ENCODE data around the gene SLC9B1.
"Not testable (repeated sequence)": the region's sequence is repeated elsewhere in the genome, so short reads cannot be mapped to it uniquely, and the experiment has no call there.

The SLC9B1 gene

GRCh38 chr4:102919697-102920096, 99.8 kb downstream of the SLC9B1 start:
- not testable (repeated sequence) for H3K4me1 ChIP-seq (ENCODE audit: control insufficient read depth, insufficient read depth, low read length); DNase-seq (ENCODE audit: low read depth); H3K36me3 ChIP-seq (ENCODE audit: control insufficient read depth, insufficient read depth, low read length, severe bottlenecking)

GRCh38 chr4:102918859-102919258, 100.6 kb downstream of the SLC9B1 start:
- H3K27me3 ChIP-seq (replicated peaks; ENCODE audit: control insufficient read depth, insufficient read depth, low read length), result no peaks in the 10 kb centered on the region
- no peaks in the 10 kb centered on the region for H3K4me1 ChIP-seq (ENCODE audit: control insufficient read depth, insufficient read depth, low read length)
- H3K9me3 ChIP-seq (ENCODE audit: control insufficient read depth, low read length), result peaks cover 12% of the 10 kb centered on the region
- H3K4me3 ChIP-seq (ENCODE audit: low read length), result no peak overlapping the region
- no peak for DNase-seq (ENCODE audit: low read depth)
- H3K36me3 ChIP-seq (ENCODE audit: control insufficient read depth, insufficient read depth, low read length, severe bottlenecking), result no peaks in the 10 kb centered on the region
- H3K9ac ChIP-seq (ENCODE audit: low read length), result no peak overlapping the region

More at GRCh38 chr4:102919697-102920096, 99.8 kb downstream of the SLC9B1 start:
- H3K9me3 ChIP-seq (ENCODE audit: control insufficient read depth, low read length); H3K27me3 ChIP-seq (replicated peaks; ENCODE audit: control insufficient read depth, insufficient read depth, low read length); H3K4me3 ChIP-seq (ENCODE audit: low read length); H3K9ac ChIP-seq (ENCODE audit: low read length): not testable (repeated sequence)

- no peaks in the 10 kb centered on the region for H3K27me3 ChIP-seq (replicated peaks; ENCODE audit: control insufficient read depth, insufficient read depth, low read length)
- no peak overlapping the region for H3K4me3 ChIP-seq (ENCODE audit: low read length)
- no peak overlapping the region for H3K9ac ChIP-seq (ENCODE audit: low read length)
- H3K4me1 ChIP-seq (ENCODE audit: control insufficient read depth, insufficient read depth, low read length), result peaks cover 3% of the 10 kb centered on the region
- H3K9me3 ChIP-seq (ENCODE audit: control insufficient read depth, low read length), result no peaks in the 10 kb centered on the region
- DNase-seq (ENCODE audit: low read depth), result no peak
- no peaks in the 10 kb centered on the region for H3K36me3 ChIP-seq (ENCODE audit: control insufficient read depth, insufficient read depth, low read length, severe bottlenecking)
Observed at GRCh38 chr4:102901804-102902203, 117.7 kb downstream of the SLC9B1 start.

GRCh38 chr4:102897610-102898009, 121.9 kb downstream of the SLC9B1 start:
- H3K4me1 ChIP-seq (ENCODE audit: control insufficient read depth, insufficient read depth, low read length); H3K9me3 ChIP-seq (ENCODE audit: control insufficient read depth, low read length); DNase-seq (ENCODE audit: low read depth); H3K36me3 ChIP-seq (ENCODE audit: control insufficient read depth, insufficient read depth, low read length, severe bottlenecking); H3K9ac ChIP-seq (ENCODE audit: low read length); H3K27me3 ChIP-seq (replicated peaks; ENCODE audit: control insufficient read depth, insufficient read depth, low read length); H3K4me3 ChIP-seq (ENCODE audit: low read length): not testable (repeated sequence)

GRCh38 chr4:102896547-102896946, 123.0 kb downstream of the SLC9B1 start:
- not testable (repeated sequence) for H3K9me3 ChIP-seq (ENCODE audit: control insufficient read depth, low read length); H3K27me3 ChIP-seq (replicated peaks; ENCODE audit: control insufficient read depth, insufficient read depth, low read length); H3K36me3 ChIP-seq (ENCODE audit: control insufficient read depth, insufficient read depth, low read length, severe bottlenecking); H3K4me3 ChIP-seq (ENCODE audit: low read length); DNase-seq (ENCODE audit: low read depth); H3K9ac ChIP-seq (ENCODE audit: low read length); H3K4me1 ChIP-seq (ENCODE audit: control insufficient read depth, insufficient read depth, low read length)

- H3K4me1 ChIP-seq (ENCODE audit: control insufficient read depth, insufficient read depth, low read length); H3K36me3 ChIP-seq (ENCODE audit: control insufficient read depth, insufficient read depth, low read length, severe bottlenecking); H3K9ac ChIP-seq (ENCODE audit: low read length); H3K27me3 ChIP-seq (replicated peaks; ENCODE audit: control insufficient read depth, insufficient read depth, low read length); DNase-seq (ENCODE audit: low read depth); H3K4me3 ChIP-seq (ENCODE audit: low read length); H3K9me3 ChIP-seq (ENCODE audit: control insufficient read depth, low read length): not testable (repeated sequence)
Observed at GRCh38 chr4:102889866-102890265, 129.6 kb downstream of the SLC9B1 start.

GRCh38 chr4:102888570-102888969, 130.9 kb downstream of the SLC9B1 start:
- not testable (repeated sequence) for H3K27me3 ChIP-seq (replicated peaks; ENCODE audit: control insufficient read depth, insufficient read depth, low read length); H3K9ac ChIP-seq (ENCODE audit: low read length); DNase-seq (ENCODE audit: low read depth); H3K4me3 ChIP-seq (ENCODE audit: low read length); H3K9me3 ChIP-seq (ENCODE audit: control insufficient read depth, low read length); H3K4me1 ChIP-seq (ENCODE audit: control insufficient read depth, insufficient read depth, low read length); H3K36me3 ChIP-seq (ENCODE audit: control insufficient read depth, insufficient read depth, low read length, severe bottlenecking)

GRCh38 chr4:102883278-102883677, 136.2 kb downstream of the SLC9B1 start:
- H3K36me3 ChIP-seq (ENCODE audit: control insufficient read depth, insufficient read depth, low read length, severe bottlenecking), result no peaks in the 10 kb centered on the region
- peaks cover 2% of the 10 kb centered on the region for H3K4me1 ChIP-seq (ENCODE audit: control insufficient read depth, insufficient read depth, low read length)
- no peak for DNase-seq (ENCODE audit: low read depth)
- H3K9ac ChIP-seq (ENCODE audit: low read length), result no peak overlapping the region
- no peak overlapping the region for H3K4me3 ChIP-seq (ENCODE audit: low read length)
- H3K9me3 ChIP-seq (ENCODE audit: control insufficient read depth, low read length), result no peaks in the 10 kb centered on the region
- H3K27me3 ChIP-seq (replicated peaks; ENCODE audit: control insufficient read depth, insufficient read depth, low read length), result no peaks in the 10 kb centered on the region

GRCh38 chr4:102881343-102881742, 138.2 kb downstream of the SLC9B1 start:
- H3K4me3 ChIP-seq (ENCODE audit: low read length), result no peak overlapping the region
- no peak overlapping the region for H3K9ac ChIP-seq (ENCODE audit: low read length)
- no peaks in the 10 kb centered on the region for H3K36me3 ChIP-seq (ENCODE audit: control insufficient read depth, insufficient read depth, low read length, severe bottlenecking)
- H3K27me3 ChIP-seq (replicated peaks; ENCODE audit: control insufficient read depth, insufficient read depth, low read length), result no peaks in the 10 kb centered on the region
- peaks cover 2% of the 10 kb centered on the region for H3K4me1 ChIP-seq (ENCODE audit: control insufficient read depth, insufficient read depth, low read length)
- no peaks in the 10 kb centered on the region for H3K9me3 ChIP-seq (ENCODE audit: control insufficient read depth, low read length)
- no peak for DNase-seq (ENCODE audit: low read depth)

GRCh38 chr4:102878901-102879300, 140.6 kb downstream of the SLC9B1 start:
- no peaks in the 10 kb centered on the region for H3K9me3 ChIP-seq (ENCODE audit: control insufficient read depth, low read length)
- no peaks in the 10 kb centered on the region for H3K27me3 ChIP-seq (replicated peaks; ENCODE audit: control insufficient read depth, insufficient read depth, low read length)
- no peak overlapping the region for H3K9ac ChIP-seq (ENCODE audit: low read length)
- H3K4me3 ChIP-seq (ENCODE audit: low read length), result no peak overlapping the region
- H3K4me1 ChIP-seq (ENCODE audit: control insufficient read depth, insufficient read depth, low read length), result peaks cover 2% of the 10 kb centered on the region
- DNase-seq (ENCODE audit: low read depth), result no peak
- H3K36me3 ChIP-seq (ENCODE audit: control insufficient read depth, insufficient read depth, low read length, severe bottlenecking), result no peaks in the 10 kb centered on the region

GRCh38 chr4:102878349-102878748, 141.2 kb downstream of the SLC9B1 start:
- DNase-seq (ENCODE audit: low read depth); H3K36me3 ChIP-seq (ENCODE audit: control insufficient read depth, insufficient read depth, low read length, severe bottlenecking); H3K4me3 ChIP-seq (ENCODE audit: low read length); H3K27me3 ChIP-seq (replicated peaks; ENCODE audit: control insufficient read depth, insufficient read depth, low read length); H3K9ac ChIP-seq (ENCODE audit: low read length); H3K4me1 ChIP-seq (ENCODE audit: control insufficient read depth, insufficient read depth, low read length); H3K9me3 ChIP-seq (ENCODE audit: control insufficient read depth, low read length): not testable (repeated sequence)

- not testable (repeated sequence) for H3K27me3 ChIP-seq (replicated peaks; ENCODE audit: control insufficient read depth, insufficient read depth, low read length); H3K9me3 ChIP-seq (ENCODE audit: control insufficient read depth, low read length)
Observed at GRCh38 chr4:102877477-102878106, 141.9 kb downstream of the SLC9B1 start.

More at GRCh38 chr4:102877477-102878106, 141.9 kb downstream of the SLC9B1 start:
- H3K9ac ChIP-seq (ENCODE audit: low read length); H3K4me3 ChIP-seq (ENCODE audit: low read length); DNase-seq (ENCODE audit: low read depth); H3K4me1 ChIP-seq (ENCODE audit: control insufficient read depth, insufficient read depth, low read length); H3K36me3 ChIP-seq (ENCODE audit: control insufficient read depth, insufficient read depth, low read length, severe bottlenecking): not testable (repeated sequence)
